ENCODE results near the gene SMIM12.
"Not testable (repeated sequence)": the region's sequence is repeated elsewhere in the genome, so short reads cannot be mapped to it uniquely, and the experiment has no call there.

The SMIM12 gene

GRCh38 chr1:34816332-34816731 lies 43.2 kb downstream of the SMIM12 start:
- no peak for DNase-seq (ENCODE audit: low read depth)
- no peak overlapping the region for H3K4me3 ChIP-seq (ENCODE audit: low read depth, low read length)

- DNase-seq (ENCODE audit: low read depth); H3K4me3 ChIP-seq (ENCODE audit: low read depth, low read length): not testable (repeated sequence)
Observed at GRCh38 chr1:34810781-34811180, 48.8 kb downstream of the SMIM12 start.

- DNase-seq (ENCODE audit: low read depth) = no peak
- no peak overlapping the region for H3K4me3 ChIP-seq (ENCODE audit: low read depth, low read length)
Observed at GRCh38 chr1:34808051-34808810, 51.3 kb downstream of the SMIM12 start.

GRCh38 chr1:34806396-34806795 lies 53.2 kb downstream of the SMIM12 start:
- DNase-seq (ENCODE audit: low read depth) = no peak

GRCh38 chr1:34803770-34804169 lies 55.8 kb downstream of the SMIM12 start:
- no peak for DNase-seq (ENCODE audit: low read depth)
- H3K4me3 ChIP-seq (ENCODE audit: low read depth, low read length) = no peak overlapping the region

More at GRCh38 chr1:34806396-34806795, 53.2 kb downstream of the SMIM12 start:
- H3K4me3 ChIP-seq (ENCODE audit: low read depth, low read length) = no peak overlapping the region
